Measurements from ENCODE around the gene RTCA.
"Not testable (repeated sequence)": the region's sequence is repeated elsewhere in the genome, so short reads cannot be mapped to it uniquely, and the experiment has no call there.

RTCA gene

DNA sequence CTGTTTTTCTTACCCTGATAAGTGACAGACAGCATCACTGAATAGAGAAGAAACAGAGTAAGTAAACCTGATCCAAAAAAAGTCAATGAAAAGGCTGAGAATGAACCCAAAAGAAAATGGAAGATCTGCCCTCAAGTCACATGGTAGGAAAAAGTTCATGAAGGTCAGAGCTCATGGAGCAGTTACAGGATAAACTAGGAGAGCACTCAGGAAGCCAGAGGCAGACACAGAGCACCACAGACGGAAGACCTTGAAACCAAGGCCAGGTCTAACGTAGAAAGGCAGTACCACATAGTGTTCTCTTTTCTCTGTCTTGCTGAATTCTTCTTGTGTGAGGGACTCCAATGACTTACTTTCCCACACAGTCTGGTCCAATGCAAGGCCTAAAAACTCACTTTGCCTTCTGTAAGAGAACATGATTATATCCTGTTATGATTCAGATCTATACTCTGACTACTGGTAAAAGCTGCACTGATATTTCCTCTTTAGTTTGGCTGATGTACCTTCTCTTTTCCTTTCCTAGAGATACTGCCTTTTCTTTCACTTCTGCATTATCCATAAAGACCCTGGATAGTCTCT, 40.8 kb downstream of the RTCA start:
- no peak for DNase-seq (ENCODE audit: low read depth in 3 of 3)

DNA sequence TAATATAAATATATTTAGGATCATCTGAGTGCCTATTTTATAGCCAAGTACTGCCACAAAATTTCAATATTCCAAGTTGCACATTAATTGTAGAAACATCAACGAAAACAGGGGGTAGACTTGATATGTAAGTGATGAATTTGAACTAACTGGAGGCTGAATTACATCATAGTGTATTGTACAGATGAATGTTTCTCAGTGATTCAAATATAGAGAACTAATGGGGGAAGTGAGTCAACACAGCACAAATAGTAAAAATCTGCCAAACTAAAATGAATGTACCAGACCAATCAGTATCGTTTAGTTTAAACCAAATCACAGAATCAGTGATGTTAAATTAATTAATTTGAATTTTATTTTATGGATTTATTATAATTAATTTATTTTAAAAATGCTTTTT, 42.8 kb downstream of the RTCA start:
- no peak for DNase-seq (ENCODE audit: low read depth in 3 of 3)

DNA sequence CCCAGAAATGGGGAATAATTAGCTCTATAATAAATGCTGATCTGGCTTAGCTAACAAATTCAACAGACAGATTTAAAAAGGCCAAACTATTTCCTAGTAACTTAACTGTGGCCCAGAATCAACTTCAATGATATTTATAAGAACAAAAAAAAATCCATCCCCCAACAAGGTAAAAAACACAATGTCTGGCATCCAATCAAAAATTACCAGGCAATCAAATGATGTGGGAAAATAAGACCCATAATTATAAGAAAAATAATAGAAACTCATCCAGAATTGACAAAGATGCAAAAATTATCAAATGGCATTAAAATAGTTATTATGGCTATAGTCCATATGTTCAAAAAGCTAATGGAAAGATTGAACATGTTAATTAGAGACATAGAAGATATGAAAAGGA, 43.8 kb downstream of the RTCA start:
- DNase-seq (ENCODE audit: low read depth in 3 of 3), result no peak

DNA sequence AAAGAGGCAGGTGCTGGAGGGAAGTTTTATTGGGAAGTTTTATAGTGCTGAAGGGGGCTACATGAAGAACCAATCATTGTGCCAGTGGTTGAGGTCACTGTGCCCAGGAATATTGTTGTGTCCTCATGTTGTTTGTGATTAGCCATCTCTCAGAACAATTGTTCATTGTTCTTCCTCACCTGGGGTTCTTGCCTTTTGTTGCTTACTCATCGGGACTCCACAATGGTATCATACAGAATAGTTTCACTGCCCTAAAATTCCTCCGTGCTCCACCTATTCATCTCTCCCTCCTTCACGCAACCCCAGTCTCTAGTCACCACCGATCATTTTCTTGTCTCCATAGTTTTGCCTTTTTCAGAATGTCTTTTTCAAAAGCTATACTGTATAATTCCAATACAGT, 47.4 kb downstream of the RTCA start:
- DNase-seq (ENCODE audit: low read depth in 3 of 3), result no peak

DNA sequence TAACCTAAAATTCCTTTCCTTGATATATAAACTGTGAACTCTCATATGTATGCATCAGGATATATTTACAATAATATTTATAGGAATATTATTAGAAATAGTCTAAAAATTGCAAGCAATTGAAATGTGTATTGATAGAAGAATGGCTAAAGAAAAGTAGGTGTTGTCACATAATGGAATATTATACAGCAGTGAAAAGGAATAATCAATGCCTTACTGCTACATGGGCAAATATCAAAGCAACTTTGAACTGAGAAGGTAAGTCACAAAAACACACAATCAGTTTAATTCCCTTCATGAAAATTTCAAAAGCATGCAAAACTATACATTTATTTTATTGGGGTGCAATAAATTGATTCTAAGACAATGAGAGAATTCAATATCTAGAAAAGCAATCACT, 50.6 kb downstream of the RTCA start:
- no peak for DNase-seq (ENCODE audit: low read depth in 3 of 3)

DNA sequence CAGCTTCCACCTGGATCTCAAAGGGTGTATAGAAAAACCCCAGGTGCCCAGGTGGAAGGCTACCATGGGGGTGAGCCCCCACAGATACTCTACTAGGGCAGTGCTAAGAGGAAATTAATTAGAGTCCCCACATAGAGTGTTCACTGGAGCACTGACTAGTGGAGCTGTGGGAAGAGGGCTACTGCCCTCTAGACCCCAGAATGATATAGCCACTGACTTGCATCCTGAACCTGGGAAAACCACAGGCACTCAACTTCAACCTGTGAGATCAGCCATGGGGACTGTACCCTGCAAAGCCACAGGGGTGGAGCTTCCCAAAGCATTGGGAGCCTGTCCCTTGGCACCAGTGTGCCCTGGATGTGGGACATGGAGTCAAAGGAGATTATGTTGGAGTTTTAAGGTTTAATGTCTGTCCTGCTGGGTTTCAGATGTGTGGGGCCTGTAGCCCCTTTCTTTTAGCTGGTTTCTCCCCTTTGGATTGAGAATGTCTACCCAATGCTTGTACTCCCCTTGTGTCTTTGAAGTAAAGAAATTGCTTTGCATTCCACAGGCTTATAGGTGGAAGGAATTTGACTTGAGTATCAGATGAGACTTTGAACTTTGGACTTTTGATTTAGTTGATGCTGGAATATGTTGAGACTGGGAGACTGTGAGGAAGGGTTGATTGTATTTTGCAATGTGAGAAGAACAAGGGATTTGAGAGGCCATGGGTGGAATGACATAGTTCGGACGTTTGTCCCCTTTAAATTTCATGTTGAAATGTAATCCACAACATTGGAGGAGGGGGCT, 54.5 kb downstream of the RTCA start:
- no peak for DNase-seq (ENCODE audit: low read depth in 3 of 3)

DNA sequence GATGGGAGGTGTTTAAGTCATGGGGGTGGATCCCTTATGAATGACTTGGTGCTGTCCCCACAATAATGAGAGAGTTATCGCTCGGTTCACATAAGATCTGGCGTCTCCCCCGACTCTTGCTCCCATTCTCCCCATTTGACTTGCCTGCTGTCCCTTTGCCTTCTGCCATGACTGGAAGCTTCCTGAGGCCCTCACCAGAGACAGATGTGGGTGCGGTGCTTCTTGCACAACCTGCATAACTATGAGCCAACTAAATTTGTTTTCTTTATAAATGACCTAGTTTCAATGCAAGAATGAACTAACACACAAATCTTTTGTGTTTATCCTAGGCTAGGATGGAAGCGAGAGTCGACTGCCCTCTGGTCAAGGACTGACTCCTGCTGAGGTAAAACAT, 55.1 kb downstream of the RTCA start:
- no peak for DNase-seq (ENCODE audit: low read depth in 3 of 3)

DNA sequence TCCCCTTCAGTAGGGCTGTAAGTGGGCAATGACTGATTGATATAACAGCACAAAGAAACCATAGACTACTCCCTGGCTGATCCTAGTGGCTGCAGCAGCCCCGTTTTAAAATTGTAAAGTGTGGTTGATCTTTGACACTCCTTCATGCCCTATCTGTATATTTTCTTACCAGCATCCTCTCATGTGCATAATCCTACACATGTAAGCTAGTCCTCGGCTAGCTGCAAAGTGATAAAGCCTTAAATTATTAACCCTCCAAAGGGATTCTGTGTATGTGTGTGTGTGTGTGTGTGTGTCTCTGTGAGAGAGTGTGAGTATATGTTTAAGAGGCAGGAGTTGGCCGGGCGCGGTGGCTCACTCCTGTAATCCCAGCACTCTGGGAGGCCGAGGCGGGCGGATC, 55.5 kb downstream of the RTCA start:
- DNase-seq (ENCODE audit: low read depth in 3 of 3), result no peak

DNA sequence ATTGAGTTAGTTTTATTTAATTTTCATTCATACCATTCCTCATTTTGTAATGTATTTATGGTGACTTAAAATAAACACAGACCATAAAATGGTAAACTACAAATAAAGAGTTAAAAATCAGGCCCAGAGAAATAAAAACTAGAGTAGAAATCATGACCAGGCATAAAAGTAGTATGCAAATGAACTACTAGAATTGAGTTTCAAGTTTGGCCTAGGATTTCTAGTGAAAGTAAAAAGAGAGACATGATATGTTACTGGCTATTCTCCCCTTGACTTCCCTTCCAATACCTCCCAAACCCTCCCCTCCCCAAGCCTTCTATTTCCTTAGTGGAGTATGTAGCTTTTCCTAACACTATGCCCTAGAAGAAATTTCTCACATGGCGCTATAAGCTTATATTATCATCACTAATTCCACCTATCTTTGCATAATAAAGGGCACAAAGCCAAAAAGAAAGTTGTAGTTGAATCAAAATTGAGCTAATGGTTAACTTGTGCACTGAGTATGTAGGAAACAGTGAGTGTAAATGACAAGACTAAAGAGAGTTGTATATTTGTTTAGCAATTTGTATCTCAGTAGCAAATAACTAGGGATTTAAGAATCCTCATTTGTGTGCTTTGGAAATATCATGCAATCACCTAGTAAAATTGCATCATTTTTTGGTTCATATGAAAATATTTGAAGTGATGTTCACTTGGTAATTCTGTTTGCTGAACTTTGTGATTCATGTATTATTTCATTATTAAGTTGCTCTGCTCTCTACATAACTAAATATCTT, 56.6 kb downstream of the RTCA start:
- DNase-seq (ENCODE audit: low read depth in 3 of 3), result no peak

DNA sequence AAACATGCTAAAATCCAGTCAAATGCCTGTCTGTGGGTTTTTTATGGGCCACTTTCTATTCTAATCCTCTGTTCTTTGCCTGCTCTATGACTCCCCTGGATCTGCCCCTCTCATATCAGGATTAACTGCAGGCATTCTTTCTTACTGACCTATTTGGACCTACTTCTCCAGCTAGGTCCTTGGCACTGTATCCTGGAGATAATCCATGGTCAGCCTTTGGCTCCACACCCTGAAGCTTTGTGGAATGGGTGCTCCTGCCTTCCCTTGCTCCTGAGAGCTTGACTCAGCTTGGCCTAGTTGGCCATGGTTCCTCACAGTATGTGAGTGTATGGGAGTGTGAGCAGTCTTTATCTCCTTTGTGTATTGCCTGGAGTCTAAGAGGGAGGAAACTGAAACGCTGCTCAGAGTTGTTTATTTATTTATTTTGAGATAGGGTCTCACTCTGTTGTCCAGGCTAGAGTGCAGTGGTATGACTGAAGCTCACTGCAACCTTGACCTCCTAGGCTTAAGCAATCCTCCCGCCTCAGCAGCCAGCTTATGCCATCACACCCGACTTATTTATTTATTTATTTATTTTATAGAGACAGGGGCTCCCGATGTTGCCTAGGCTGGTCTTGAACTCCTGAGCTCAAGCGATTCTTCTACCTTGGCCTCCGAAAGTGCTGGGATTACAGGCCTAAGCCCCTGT, 57.5 kb downstream of the RTCA start:
- DNase-seq (ENCODE audit: low read depth in 3 of 3), result no peak

DNA sequence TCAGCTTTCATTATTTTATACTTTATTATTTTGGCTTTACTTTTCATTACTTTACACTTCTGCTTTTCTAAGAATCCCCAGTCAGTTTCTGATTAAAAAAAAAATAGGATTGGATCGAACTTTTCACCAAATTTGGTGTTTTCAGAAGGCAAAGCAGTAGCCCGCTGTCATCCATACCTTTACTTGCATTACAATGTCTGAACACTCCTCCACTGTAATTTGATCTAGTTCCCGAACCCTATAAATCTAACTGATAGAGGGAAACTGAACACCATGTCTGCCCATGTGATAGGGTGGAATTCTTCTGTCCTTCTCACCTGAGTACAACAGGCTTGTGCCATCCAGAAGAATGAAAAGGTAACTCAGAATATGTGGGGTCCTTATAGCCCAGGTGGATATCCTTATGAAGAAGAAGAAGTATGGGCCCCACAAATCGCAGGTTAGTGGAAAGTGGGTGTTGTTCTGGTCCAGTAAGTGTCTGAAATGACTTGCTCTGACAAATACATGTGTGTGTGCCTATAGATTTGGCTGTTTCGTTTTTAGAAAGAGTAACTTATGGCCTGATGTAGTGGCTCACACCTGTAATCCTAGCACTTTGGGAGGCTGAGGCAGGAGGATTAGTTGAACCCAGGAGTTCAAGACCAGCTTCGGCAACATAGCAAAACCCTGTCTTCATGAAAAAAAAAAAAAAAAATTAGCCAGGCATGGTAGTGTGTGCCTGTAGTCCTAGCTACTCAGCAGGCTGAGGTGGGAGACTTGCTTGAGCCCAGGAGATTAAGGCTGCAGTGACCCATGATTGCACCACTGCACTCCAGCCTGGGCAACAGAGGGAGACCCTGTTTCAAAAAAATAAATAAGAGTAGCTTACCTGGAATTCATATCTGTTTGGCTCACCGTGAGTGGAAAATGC, 59.7 kb downstream of the RTCA start:
- no peak for DNase-seq (ENCODE audit: low read depth in 3 of 3)

DNA sequence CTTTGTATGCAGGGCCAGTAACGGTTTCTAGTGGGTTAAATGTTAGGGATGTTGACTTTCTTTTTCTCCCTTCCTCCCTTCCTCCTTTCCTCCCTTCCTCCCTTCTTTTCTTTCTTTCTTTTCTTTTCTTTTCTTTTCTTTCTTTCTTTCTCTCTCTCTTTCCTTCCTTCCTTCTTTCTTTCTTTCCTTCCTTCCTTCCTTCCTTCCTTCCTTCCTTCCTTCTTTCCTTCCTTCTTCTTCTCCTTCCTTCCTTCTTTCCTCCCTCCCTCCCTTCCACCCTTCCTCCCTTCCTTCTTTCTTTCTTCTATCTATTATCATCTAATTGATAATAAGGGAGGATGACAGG, 60.3 kb downstream of the RTCA start:
- DNase-seq (ENCODE audit: low read depth in 3 of 3), result not testable (repeated sequence)

DNA sequence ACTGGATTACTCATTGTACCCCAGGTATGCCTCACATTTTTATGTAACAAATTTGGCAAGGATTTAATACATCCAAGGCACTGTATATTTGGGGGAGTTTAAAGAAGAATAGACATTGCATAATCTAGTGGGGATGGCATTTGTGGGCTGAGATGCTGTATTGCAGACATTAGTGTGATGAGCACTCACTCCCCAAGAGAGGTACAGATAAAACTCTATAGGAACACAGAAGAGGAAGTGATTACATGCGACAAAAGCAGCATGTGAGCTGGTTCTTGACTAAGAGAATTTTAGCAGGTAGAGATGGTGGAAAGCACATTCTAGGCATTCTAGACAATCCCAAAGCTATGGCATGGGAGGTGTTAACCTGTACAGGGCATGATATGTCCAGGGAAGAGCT, 62.1 kb downstream of the RTCA start:
- no peak for DNase-seq (ENCODE audit: low read depth in 3 of 3)

DNA sequence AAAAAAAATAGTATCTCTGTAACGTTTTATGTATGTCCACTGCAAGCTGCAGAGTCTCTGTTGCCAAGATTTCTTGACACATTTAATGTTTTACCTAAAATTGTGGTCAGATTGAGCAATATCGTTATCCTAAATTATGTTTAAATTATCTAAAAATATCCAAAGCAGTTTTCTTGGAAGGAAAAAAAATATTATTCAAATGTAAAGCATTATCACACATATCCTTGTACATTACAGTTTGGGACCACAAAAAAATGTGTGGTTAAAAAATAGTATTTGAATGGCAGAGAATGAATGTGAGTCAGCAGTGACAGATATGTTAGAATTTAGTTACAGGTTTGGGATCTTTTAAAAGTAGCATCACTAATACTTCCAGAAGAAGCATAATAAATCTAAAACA, 65.1 kb downstream of the RTCA start:
- not testable (repeated sequence) for DNase-seq (ENCODE audit: low read depth in 3 of 3)

DNA sequence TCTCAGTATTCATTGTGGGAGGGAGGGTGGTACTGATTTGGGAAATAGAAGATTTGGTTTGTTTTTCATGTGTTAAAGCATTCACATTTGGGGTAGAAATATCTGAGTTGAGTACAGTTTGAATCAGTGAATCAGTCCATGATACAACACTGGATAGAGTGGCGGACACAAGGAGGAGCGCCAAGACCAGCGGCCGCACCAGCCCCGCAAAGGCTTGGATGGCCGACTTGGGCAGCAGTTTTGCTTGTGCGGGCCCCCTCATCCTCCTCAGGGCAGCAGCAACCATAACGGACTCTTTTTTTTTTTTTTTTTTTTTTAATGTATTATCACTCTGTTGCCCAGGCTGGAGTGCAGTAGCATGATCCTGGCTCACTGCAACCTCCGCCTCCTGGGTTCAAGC, 66.3 kb downstream of the RTCA start:
- no peak for DNase-seq (ENCODE audit: low read depth in 3 of 3)

DNA sequence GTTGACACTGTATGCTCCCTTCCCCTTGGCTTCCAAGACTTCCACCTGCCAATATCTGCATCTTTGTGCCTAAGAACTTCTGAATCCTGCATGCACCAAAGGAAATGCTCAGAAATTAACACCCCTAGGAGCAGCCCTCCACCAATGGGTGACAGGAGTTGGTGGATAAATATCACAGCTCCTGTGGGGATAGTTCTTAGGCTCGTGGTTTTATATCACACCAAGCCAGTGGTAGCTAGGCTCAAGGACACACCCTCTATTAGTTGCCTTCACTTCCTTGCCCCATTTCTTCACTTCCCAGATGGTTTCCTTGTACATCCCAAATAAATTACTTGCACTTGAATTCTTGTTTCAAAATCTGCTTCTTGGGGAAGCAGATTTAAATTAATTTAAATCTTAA, 69.4 kb downstream of the RTCA start:
- DNase-seq (ENCODE audit: low read depth in 3 of 3), result no peak

DNA sequence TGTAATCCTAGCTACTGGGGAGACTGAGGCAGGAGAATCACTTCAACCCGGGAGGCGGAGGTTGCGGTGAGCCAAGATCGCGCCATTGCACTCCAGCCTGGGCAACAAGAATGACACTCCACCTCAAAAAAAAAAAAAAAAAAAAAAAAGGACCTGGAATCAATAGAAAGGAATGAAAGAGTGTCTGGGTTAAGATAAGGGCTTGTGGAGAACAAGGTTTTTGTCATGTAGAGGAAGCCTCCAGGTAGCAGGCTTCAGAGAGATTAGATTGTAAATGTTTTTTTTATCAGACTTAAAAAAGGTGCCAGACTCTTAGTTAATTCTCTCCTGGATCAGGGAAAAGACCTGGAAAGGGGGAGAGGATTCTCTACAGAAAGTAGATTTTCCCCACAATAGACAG, 71.9 kb downstream of the RTCA start:
- not testable (repeated sequence) for DNase-seq (ENCODE audit: low read depth in 3 of 3)

DNA sequence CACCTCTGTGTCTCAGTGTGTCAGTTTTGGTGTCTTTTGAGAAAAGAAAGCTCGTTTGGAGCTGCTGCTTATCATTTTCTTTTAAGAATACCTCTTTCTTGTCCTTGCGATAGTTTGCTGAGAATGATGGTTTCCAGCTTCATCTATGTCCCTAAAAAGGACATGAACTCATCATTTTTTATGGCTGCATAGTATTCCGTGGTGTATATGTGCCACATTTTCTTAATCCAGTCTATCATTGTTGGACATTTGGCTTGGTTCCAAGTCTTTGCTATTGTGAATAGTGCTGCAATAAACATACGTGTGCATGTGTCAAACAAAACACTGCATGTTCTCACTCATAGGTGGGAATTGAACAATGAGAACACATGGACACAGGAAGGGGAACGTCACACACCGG, 73.7 kb downstream of the RTCA start:
- not testable (repeated sequence) for DNase-seq (ENCODE audit: low read depth in 3 of 3)

DNA sequence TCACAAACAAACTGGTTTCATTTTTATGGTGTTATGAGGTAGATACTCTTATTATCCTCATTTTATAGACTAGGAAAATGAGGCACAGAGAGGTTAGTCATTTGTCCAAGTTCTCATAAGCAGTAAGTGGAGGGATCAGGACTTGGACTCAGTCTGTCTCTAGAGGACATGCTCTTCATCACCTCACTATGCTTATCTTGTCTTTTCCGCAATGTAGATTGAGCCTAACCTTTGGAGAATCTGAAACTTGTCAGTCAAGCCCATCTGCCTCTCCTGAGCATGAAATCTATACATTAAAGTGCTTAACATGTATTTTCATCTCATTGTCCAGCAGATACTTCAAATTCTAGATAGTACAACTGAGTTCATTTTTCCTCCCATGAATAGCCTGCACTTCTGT, 74.5 kb downstream of the RTCA start:
- DNase-seq (ENCODE audit: low read depth in 3 of 3), result no peak

DNA sequence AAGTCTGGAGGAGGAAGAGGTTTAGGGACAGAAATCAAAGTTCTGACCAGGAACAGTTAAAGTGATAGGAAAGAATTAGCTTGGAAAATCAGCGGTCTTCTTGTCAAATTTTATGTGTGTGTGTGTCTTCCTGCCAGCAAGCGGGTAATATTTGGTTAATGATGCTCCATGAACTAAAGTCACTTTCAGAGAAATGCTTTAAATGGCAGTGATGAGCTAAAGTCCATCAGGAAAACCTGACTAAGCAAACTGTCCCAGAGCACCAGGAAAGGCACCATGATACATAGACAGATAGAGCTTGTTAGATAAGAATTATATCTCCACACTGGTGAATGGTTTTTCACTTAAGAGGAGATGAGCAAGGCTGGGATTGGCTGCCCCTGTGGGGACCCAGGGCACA, 76.3 kb downstream of the RTCA start:
- no peak for DNase-seq (ENCODE audit: low read depth in 3 of 3)

Measured in stimulated activated CD4-positive, alpha-beta T cell treated with anti-CD3 and anti-CD28 coated beads, TNF-alpha, amount 100 ng/mL, for 48 hours (primary cell).